HCT116 (cell line): ENCODE data around the gene ACTA2.

Experiments used
- EGR1 ChIP-seq: IDR thresholded peaks from 2 replicates; pipeline ENCODE4 v1.6.1; 2012; ENCODE audit warnings: low read depth
- POLR2AphosphoS5 ChIP-seq: IDR thresholded peaks from 2 replicates; pipeline ENCODE4 v1.6.1; 2011; ENCODE audit warnings: mild to moderate bottlenecking, low read depth, low read length, moderate library complexity
- YY1 ChIP-seq: IDR thresholded peaks from 2 replicates; pipeline ENCODE4 v1.6.1; 2011; ENCODE audit warnings: low read length, low read depth, moderate library complexity, mild to moderate bottlenecking; ENCODE audit not compliant: insufficient replicate concordance; ENCODE audit errors: extremely low read depth
- TF ChIP-seq, protein P1 (sequence below), 3 experiments: fragments of 200-600 bp in 1 of 3; sonication (generic) in 1 of 3; IDR thresholded peaks in 2 of 3; conservative IDR thresholded peaks in 1 of 3; 2 replicates each; pipeline ENCODE4 v1.5.1; 2012 to 2017; ENCODE audit warnings: low read depth in 2 of 3, low read length in 2 of 3, antibody characterized with exemption in 1 of 3, borderline replicate concordance in 1 of 3, control low read depth in 1 of 3, mild to moderate bottlenecking in 1 of 3, mixed read lengths in 1 of 3, mixed run types in 1 of 3, moderate library complexity in 1 of 3; ENCODE audit not compliant: insufficient read depth in 1 of 3
- TF ChIP-seq, protein P2 (sequence below): IDR thresholded peaks from 2 replicates; pipeline ENCODE4 v1.6.1; 2012; ENCODE audit warnings: low read depth

DNA sequence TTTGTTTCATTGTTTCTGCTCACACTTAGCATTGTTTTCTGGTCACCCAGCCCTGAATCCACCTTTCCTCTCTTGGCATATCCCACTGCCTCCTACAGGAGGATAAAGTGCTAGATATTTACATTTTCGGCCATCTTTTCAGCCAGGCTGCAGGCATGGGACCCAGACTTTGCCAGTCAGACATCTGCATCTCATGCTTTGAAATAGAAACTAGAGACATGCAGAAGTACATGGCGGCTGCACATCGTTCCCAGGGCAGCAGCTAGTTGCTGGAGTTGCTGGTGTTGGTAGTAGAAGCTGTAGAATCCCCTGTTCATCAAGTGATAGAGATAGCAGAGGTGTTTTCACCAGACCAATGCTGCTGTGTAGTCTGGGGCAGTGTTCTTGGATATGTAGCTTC, 53.8 kb downstream of the ACTA2 start:
- TF ChIP-seq, protein P1, sequence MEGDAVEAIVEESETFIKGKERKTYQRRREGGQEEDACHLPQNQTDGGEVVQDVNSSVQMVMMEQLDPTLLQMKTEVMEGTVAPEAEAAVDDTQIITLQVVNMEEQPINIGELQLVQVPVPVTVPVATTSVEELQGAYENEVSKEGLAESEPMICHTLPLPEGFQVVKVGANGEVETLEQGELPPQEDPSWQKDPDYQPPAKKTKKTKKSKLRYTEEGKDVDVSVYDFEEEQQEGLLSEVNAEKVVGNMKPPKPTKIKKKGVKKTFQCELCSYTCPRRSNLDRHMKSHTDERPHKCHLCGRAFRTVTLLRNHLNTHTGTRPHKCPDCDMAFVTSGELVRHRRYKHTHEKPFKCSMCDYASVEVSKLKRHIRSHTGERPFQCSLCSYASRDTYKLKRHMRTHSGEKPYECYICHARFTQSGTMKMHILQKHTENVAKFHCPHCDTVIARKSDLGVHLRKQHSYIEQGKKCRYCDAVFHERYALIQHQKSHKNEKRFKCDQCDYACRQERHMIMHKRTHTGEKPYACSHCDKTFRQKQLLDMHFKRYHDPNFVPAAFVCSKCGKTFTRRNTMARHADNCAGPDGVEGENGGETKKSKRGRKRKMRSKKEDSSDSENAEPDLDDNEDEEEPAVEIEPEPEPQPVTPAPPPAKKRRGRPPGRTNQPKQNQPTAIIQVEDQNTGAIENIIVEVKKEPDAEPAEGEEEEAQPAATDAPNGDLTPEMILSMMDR (IDR thresholded peaks at IDR 0.05 in 2 of 3, conservative IDR thresholded peaks at IDR 0.05 in 1 of 3; ENCODE audit: borderline replicate concordance in 1 of 3, insufficient read depth in 1 of 3, low read depth in 2 of 3, low read length in 2 of 3), result 0 out of 6 replicates have a peak, but pooled peaks of 1 of the 3 experiments have one; percentile 4
- TF ChIP-seq, protein P2, sequence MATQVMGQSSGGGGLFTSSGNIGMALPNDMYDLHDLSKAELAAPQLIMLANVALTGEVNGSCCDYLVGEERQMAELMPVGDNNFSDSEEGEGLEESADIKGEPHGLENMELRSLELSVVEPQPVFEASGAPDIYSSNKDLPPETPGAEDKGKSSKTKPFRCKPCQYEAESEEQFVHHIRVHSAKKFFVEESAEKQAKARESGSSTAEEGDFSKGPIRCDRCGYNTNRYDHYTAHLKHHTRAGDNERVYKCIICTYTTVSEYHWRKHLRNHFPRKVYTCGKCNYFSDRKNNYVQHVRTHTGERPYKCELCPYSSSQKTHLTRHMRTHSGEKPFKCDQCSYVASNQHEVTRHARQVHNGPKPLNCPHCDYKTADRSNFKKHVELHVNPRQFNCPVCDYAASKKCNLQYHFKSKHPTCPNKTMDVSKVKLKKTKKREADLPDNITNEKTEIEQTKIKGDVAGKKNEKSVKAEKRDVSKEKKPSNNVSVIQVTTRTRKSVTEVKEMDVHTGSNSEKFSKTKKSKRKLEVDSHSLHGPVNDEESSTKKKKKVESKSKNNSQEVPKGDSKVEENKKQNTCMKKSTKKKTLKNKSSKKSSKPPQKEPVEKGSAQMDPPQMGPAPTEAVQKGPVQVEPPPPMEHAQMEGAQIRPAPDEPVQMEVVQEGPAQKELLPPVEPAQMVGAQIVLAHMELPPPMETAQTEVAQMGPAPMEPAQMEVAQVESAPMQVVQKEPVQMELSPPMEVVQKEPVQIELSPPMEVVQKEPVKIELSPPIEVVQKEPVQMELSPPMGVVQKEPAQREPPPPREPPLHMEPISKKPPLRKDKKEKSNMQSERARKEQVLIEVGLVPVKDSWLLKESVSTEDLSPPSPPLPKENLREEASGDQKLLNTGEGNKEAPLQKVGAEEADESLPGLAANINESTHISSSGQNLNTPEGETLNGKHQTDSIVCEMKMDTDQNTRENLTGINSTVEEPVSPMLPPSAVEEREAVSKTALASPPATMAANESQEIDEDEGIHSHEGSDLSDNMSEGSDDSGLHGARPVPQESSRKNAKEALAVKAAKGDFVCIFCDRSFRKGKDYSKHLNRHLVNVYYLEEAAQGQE, result no peak
- TF ChIP-seq EGR1 (no peak), POLR2AphosphoS5 (no peak), YY1 (no peak)
